K562 (cell line): ENCODE results near the gene CCDC117. TPM values are rescaled to one million over a fixed set of nuclear protein-coding genes. Genes with fewer than 3 reads are reported as not detected.
A peak's percentile ranks its signal among the peaks of the same experiment; 100 is the strongest.

Experiments
- ATF3 ChIP-seq, 2 experiments: fragments of 450-650 bp in 1 of 2; sonication (generic) in 1 of 2; formaldehyde crosslinking in 1 of 2; IDR thresholded peaks in 1 of 2; conservative IDR thresholded peaks in 1 of 2; 2 replicates each; pipeline versions ENCODE4 v1.6.1 to v1.8.1; 2016 to 2023; ENCODE audit warnings: mild to moderate bottlenecking in 2 of 2, moderate library complexity in 2 of 2, inconsistent platforms in 1 of 2, missing genetic modification reagents in 1 of 2
- CCNT2 ChIP-seq: IDR thresholded peaks from 2 replicates; pipeline ENCODE4 v1.6.1; 2011; ENCODE audit warnings: borderline replicate concordance, low read depth, mild to moderate bottlenecking, moderate library complexity, mixed read lengths, low read length; ENCODE audit not compliant: insufficient read length; ENCODE audit errors: extremely low read depth
- CREM ChIP-seq: IDR thresholded peaks from 2 replicates; pipeline ENCODE4 v1.6.1; 2014; ENCODE audit warnings: antibody characterized with exemption, low read depth
- E2F3 ChIP-seq: fragments of 250-450 bp; sonication (Bioruptor Pico); IDR thresholded peaks from 2 replicates; pipeline ENCODE4 v1.4.0; 2020; ENCODE audit warnings: mild to moderate bottlenecking
- EGR1 ChIP-seq: fragments of 450-650 bp; conservative IDR thresholded peaks from 2 replicates; pipeline ENCODE4 v1.6.1; 2017; ENCODE audit warnings: mild to moderate bottlenecking
- EZH2 ChIP-seq: IDR thresholded peaks from 2 replicates; pipeline ENCODE4 v1.6.1; 2012; ENCODE audit warnings: low read depth, mild to moderate bottlenecking, inconsistent platforms, low read length, borderline replicate concordance
- FOXA1 ChIP-seq: fragments of 450-650 bp; IDR thresholded peaks from 2 replicates; pipeline ENCODE4 v1.6.1; 2016; ENCODE audit warnings: mild to moderate bottlenecking, borderline replicate concordance
- HNRNPK ChIP-seq: fragments of 200-400 bp; formaldehyde crosslinking; IDR thresholded peaks from one replicate; pipeline ENCODE4 v1.6.1; 2018; ENCODE audit warnings: mild to moderate bottlenecking, low read depth, low read length; ENCODE audit not compliant: poor library complexity, severe bottlenecking
- MCM5 ChIP-seq: fragments of 450-650 bp; IDR thresholded peaks from 2 replicates; pipeline ENCODE4 v1.6.1; 2016; ENCODE audit warnings: low read depth
- NFE2L1 ChIP-seq: fragments of 450-650 bp; IDR thresholded peaks from 2 replicates; pipeline ENCODE4 v1.6.1; 2016; ENCODE audit warnings: missing genetic modification characterization, low read depth, mild to moderate bottlenecking, missing compliant biosample characterization, moderate library complexity, borderline replicate concordance
- NRF1 ChIP-seq, 2 experiments: fragments of 450-650 bp; IDR thresholded peaks in 1 of 2; conservative IDR thresholded peaks in 1 of 2; 2 replicates each; pipeline ENCODE4 v1.6.1; 2014; ENCODE audit warnings: mild to moderate bottlenecking in 2 of 2
- ZBTB8A ChIP-seq: fragments of 450-650 bp; IDR thresholded peaks from 2 replicates; pipeline ENCODE4 v1.6.1; 2018; ENCODE audit warnings: mild to moderate bottlenecking, moderate library complexity; ENCODE audit not compliant: partially characterized antibody
- ZBTB9 ChIP-seq: fragments of 450-650 bp; formaldehyde crosslinking; IDR thresholded peaks from 2 replicates; pipeline ENCODE4 v1.4.0; 2020; ENCODE audit warnings: mild to moderate bottlenecking, moderate library complexity
- ZMIZ1 ChIP-seq, 2 experiments: fragments of 150-350 bp in 1 of 2; IDR thresholded peaks; 2 replicates each; pipeline ENCODE4 v1.6.1; 2012 to 2016; ENCODE audit warnings: low read depth in 2 of 2, low read length in 2 of 2, mild to moderate bottlenecking in 1 of 2, moderate library complexity in 1 of 2
- ZNF280B ChIP-seq: fragments of 250-450 bp; sonication (Bioruptor Pico); IDR thresholded peaks from 2 replicates; pipeline ENCODE4 v1.5.1; 2021; ENCODE audit warnings: mild to moderate bottlenecking
- ZNF512 ChIP-seq: IDR thresholded peaks from 2 replicates; pipeline ENCODE4 v1.6.1; 2016; ENCODE audit warnings: missing genetic modification characterization, missing compliant biosample characterization
- ZNF696 ChIP-seq: fragments of 250-450 bp; sonication (Bioruptor Pico); conservative IDR thresholded peaks from 2 replicates; pipeline ENCODE4 v1.4.0; 2020; ENCODE audit warnings: mild to moderate bottlenecking, moderate library complexity
- polyA plus RNA-seq, 8 experiments: library from polyadenylated mRNA; depleted of rRNA in 4 of 8; stranded (reverse) in 5 of 8; unstranded in 3 of 8; fragments of >200 nt; fragmentation: Nextera tagmentation in 2 of 8; fragmentation: Illumina TruSeq in 1 of 8; extraction: Ambion mirVana in 2 of 8; extraction: Trizol in 1 of 8; gene quantifications; 2 replicates each; pipeline versions ENCODE4 v1.2.1 to v1.2.3, GENCODE V29; 2011 to 2014; ENCODE audit warnings: inconsistent platforms in 1 of 8, missing spikeins in 1 of 8
- total RNA-seq, 7 experiments: library from RNA; depleted of rRNA in 6 of 7; stranded (reverse); fragments of >200 nt in 6 of 7; fragmentation: Illumina TruSeq in 2 of 7; extraction: Trizol in 2 of 7; gene quantifications; 2 replicates each; pipeline versions ENCODE4 v1.2.1 to v1.2.3, GENCODE V29; 2011 to 2021; ENCODE audit warnings: low replicate concordance in 1 of 7

Gene CCDC117
- total and polyA plus RNA-seq, 9 of the 15 experiments (the other 6 are each of a cell fraction or from before 2014, with no cell fraction given): 5.7 to 23.3 (median 15.8) TPM

- no peak; a peak in 2 of 4 replicates for TF ChIP-seq NRF1 (conservative IDR thresholded peaks at IDR 0.05 in 1 of 2, IDR thresholded peaks at IDR 0.05 in 1 of 2)
- TF ChIP-seq EZH2: no peak
- no peak for TF ChIP-seq ATF3 (IDR thresholded peaks at IDR 0.05)
- no peak for TF ChIP-seq ATF3 (CRISPR knock-in tag; conservative IDR thresholded peaks at IDR 0.05)
- no peak for TF ChIP-seq NFE2L1 (tag)
- TF ChIP-seq HNRNPK: no peak
- no peak for TF ChIP-seq ZNF696 (CRISPR knock-in tag)
- no peak for TF ChIP-seq ZMIZ1 (IDR thresholded peaks at IDR 0.05; ENCODE audit: low read depth in 2 of 2, low read length in 2 of 2)
- TF ChIP-seq ZNF512 (tag): no peak
- TF ChIP-seq FOXA1: no peak
- TF ChIP-seq CREM: peak; percentile 91
- no peak for TF ChIP-seq ZNF280B (CRISPR knock-in tag)
- no peak for TF ChIP-seq ZBTB8A
- no peak for TF ChIP-seq EGR1
- 0 out of 2 replicates have a peak, but pooled peaks have one; percentile 26 for TF ChIP-seq ZBTB9
- TF ChIP-seq MCM5: no peak
- peak; percentile 18 for TF ChIP-seq CCNT2
- peak; percentile 42; the same call in 1 of the 2 replicates for TF ChIP-seq E2F3 (CRISPR knock-in tag)
Measured at GRCh38 chr22:28772633-28773460, at the start of gene CCDC117 (continued).
